Activated CD8-positive, alpha-beta memory T cell treated with anti-CD3 and anti-CD28 coated beads for 4 hours (primary cell): ENCODE results near the gene HECTD1.
"Not testable (repeated sequence)": the region's sequence is repeated elsewhere in the genome, so short reads cannot be mapped to it uniquely, and the experiment has no call there.

ENCODE experiments used
- DNase-seq, 2 donors: peaks; one replicate each; pipeline ENCODE4 v3.0.0-alpha.2; 2020; ENCODE audit warnings: low read depth in 2 of 2

Gene HECTD1

GRCh38 chr14:31194661-31195060, 12.9 kb downstream of the HECTD1 start:
- no peak for DNase-seq

GRCh38 chr14:31194095-31194494, 13.5 kb downstream of the HECTD1 start:
- DNase-seq: no peak

DNA sequence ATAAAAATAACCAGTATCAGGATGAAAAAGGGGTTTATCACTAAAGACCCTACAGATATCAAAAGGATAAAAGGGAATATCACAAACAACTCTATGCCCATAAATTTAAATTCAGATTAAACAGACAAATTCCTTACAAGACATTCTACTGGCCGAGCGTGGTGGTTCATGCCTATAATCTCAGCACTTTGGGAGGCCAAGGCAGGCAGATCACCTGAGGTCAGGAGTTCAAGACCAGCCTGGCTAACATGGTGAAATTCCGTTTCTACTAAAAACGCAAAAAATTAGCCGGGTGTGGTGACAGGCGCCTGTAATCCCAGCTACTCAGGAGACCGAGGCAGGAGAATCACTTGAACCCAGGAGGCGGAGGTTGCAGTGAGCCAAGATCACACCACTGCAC, 15.0 kb downstream of the HECTD1 start:
- not testable (repeated sequence) for DNase-seq

- DNase-seq: no peak
These were observed 16.8 kb downstream of the HECTD1 start for GRCh38 chr14:31190717-31191263.

DNA sequence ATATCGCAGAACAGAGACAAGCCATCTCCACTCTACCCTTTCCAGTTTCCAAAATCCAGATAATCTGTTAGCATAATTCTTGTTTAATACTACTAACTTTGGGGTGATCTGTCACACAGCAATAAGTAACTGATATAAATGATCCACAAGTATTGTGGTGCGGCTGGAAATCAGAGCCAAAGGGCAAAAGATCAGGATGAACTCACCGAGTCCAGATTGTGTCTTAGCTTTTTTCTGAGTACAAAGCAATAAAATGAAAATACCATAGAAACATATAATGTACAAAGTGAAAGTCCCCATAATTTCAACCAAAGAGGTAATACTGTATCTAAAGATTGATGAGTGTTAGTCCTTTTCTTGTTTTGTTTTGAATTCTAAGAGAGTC, 17.4 kb downstream of the HECTD1 start:
- no peak for DNase-seq

DNA sequence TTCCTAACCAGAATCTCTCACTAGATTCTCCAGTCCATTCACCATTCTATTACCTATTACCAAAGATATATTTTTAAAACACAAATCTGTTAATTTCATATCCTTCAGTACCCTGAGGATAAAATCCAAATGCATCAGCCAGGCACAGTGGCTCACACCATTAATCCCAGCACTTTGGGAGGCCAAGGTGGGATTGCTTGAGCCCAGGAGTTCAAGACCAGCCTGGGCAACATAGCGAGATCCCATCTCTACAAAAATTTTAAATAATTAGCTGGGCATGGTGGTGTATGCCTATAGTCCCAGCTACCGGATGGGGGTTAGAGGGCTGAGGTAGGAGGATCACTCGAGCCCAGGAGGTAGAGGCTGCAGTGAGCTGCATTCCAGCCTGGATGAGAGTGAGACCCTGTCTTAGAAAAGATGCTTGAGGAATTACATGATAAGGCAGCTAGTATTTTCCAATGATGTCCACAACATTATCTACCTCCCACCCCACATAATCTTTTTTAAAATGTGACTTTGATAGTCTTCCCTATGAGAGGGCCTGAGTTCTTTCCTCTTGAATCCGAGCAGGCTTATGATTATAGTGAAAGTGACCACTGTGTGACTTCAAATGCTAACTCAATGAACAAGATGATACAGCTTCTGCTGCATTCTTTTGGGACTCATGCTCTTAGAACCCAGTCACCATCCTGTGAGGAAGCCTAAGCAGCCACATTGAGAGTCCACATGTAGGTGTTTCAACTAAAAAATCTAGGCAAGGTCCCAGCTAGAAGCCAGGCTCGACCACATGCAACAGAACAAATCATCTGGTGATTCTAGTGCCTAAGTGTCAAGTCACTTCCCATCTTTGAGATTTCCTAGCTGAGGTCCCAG, 18.0 kb downstream of the HECTD1 start:
- DNase-seq: no peak

DNA sequence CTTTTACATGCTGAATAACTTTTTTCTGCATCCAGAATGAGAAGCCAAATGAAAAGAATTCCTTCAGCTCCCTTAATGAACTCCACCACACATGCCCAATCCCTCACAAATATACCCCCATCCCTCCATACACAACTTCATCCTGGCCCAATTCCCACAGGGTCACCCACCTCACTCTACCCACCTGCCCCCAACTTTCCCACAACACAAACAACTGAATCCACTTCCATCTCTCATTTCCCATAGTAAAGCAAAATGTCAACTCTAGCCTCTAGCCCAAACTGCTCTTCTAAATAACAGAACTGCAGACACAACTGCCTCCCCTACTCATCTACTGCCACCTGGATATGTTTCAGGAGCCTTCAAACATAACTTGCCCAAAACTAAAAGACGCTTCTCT, 18.8 kb downstream of the HECTD1 start:
- DNase-seq: no peak

DNA sequence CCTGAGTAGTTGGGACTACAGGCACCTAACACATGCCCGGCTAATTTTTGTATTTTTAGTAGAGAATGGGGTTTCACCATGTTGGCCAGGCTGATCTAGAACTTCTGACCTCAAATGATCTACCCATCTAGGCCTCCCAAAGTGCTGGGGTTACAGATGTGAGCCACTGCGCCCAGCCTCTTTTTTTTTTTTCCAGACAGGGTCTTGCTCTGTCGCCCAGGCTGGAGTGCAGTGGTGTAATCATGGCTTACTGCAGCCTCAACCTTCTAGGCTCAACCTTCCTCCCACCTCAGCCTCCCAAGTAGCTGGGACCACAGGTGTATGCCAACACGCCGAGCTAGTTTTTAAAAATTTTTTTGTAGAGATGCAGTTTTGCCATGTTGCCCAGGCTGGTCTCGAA, 25.6 kb downstream of the HECTD1 start:
- not testable (repeated sequence) for DNase-seq

- DNase-seq: no peak
These were observed 26.3 kb downstream of the HECTD1 start for GRCh38 chr14:31181271-31181670.

- no peak for DNase-seq
These were observed 27.1 kb downstream of the HECTD1 start for GRCh38 chr14:31180299-31181051.

GRCh38 chr14:31174433-31174832, 33.2 kb downstream of the HECTD1 start:
- DNase-seq: no peak

- no peak for DNase-seq
These were observed 34.3 kb downstream of the HECTD1 start for GRCh38 chr14:31173120-31173837.

DNA sequence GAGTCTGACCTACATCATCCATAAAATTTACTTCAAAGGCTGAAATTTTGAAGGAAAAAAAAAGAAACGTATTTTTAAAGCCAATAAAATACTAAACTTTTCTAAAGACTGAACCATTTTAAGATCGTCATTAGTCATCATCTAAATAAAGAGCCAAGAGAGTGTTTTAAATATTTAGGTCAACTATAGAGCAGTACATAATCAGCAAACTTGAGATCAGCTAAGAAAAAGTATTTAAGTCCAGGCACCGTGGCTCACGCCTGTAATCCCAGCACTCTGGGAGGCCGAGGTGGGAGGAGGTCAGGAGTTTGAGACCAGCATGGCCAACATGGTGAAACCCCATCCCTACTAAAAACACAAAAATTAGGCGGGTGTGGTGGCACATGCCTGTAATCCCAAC, 35.5 kb downstream of the HECTD1 start:
- no peak for DNase-seq

GRCh38 chr14:31170411-31170810, 37.2 kb downstream of the HECTD1 start:
- DNase-seq: no peak

GRCh38 chr14:31169877-31170276, 37.7 kb downstream of the HECTD1 start:
- DNase-seq: no peak

DNA sequence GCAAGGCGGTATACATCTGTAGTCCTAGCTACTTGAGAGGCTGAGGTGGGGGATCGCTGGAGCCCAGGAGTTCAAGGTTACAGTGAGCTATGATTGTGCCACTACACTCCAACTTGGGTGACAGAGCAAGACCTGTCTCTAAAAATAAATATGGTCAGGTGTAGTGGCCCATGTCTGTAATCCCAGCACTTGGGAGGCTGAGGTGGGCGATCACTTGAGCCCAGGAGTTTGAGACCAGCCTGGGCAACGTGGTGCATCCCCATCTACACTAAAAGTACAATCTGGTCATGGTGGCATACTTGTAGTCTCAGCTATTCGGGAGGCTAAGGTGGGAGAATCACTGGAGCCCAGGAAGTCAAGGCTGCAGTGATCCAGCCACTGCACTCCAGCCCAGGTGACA, 40.6 kb downstream of the HECTD1 start:
- no peak for DNase-seq

- DNase-seq: no peak
These were observed 41.4 kb downstream of the HECTD1 start for GRCh38 chr14:31166271-31166561.

DNA sequence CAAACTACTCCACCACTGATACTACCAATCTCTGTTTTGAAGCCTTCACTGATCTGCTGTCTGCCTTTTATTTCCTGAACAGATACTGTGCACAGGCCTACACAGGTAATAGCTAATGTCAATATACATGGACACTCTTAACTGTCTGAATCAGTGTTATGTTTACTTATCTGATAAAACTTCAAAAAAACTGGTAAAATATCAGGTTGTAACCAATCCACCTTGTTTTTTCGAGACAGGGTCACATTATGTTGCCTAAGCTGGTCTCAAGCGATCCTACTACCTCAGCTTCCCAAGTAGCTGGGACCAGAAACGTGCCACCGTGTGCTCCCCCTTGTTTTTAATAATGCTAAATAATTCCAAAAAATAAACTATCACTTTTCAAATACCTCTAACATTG, 43.5 kb downstream of the HECTD1 start:
- DNase-seq: no peak

- no peak for DNase-seq
These were observed 44.5 kb downstream of the HECTD1 start for GRCh38 chr14:31162910-31163649.

- DNase-seq: no peak
These were observed 46.3 kb downstream of the HECTD1 start for GRCh38 chr14:31161274-31161673.

DNA sequence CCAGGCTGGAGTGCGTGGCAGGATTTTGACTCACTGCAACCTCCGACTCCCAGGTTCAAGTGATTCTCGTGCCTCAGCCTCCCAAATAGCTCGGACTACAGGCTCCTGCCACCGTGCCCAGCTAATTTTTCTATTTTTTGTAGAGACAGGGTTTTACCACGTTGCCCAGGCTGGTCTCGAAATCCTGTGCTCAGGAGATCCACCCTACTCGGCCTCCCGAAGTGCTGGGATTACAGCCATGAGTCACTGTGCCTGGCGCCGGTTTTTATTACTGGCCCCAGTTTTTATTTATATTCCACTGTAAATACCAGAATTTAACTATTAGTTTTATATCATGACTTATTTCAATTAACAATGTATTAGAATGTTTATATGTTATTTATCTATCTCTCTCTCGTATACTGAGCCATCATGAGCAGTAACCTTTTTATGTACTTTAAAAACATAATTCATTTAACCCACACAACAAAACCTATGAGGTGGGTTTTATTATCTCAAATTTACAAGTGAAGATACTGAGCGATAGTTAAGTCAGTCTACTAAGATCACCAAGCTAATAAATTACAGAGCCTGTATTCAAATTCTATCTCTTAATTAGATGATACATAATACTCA, 47.8 kb downstream of the HECTD1 start:
- no peak for DNase-seq
